ENCODE measurements around the gene OR2T4.

GRCh38 chr1:248324468-248324867 is 37.0 kb upstream of the OR2T4 start, which contains the start of gene OR2M7:
- TF ChIP-seq CTCF (conservative IDR thresholded peaks at IDR 0.05): no peak
- TF ChIP-seq ZFX (IDR thresholded peaks at IDR 0.05): no peak
